Measurements from ENCODE around the gene C19orf67.

The C19orf67 gene

GRCh38 chr19:14107581-14108461 lies 22.2 kb upstream of the C19orf67 start:
- no peak for DNase-seq

- no peak for DNase-seq
These were observed 21.3 kb upstream of the C19orf67 start for GRCh38 chr19:14106840-14107239.

- no peak for DNase-seq
These were observed 20.1 kb upstream of the C19orf67 start for GRCh38 chr19:14105680-14106079.

GRCh38 chr19:14103310-14103709 lies 17.7 kb upstream of the C19orf67 start:
- DNase-seq: peak; percentile 89

- DNase-seq: peak; percentile 78
These were observed 17.2 kb upstream of the C19orf67 start for GRCh38 chr19:14102756-14103155.

- peak; percentile 72 for DNase-seq
These were observed 16.6 kb upstream of the C19orf67 start for GRCh38 chr19:14102102-14102696.

- no peak for DNase-seq
These were observed 15.5 kb upstream of the C19orf67 start for GRCh38 chr19:14101003-14101545.

- no peak for DNase-seq
These were observed 12.1 kb upstream of the C19orf67 start for GRCh38 chr19:14097532-14098151.

GRCh38 chr19:14096272-14096992 lies 10.8 kb upstream of the C19orf67 start:
- DNase-seq: no peak

- no peak for DNase-seq
These were observed 9.3 kb upstream of the C19orf67 start for GRCh38 chr19:14094854-14095253.

- DNase-seq: no peak
These were observed 7.7 kb upstream of the C19orf67 start for GRCh38 chr19:14093117-14093823.

- DNase-seq: no peak
These were observed 6.4 kb upstream of the C19orf67 start for GRCh38 chr19:14091813-14092462.

GRCh38 chr19:14091081-14091812 lies 5.7 kb upstream of the C19orf67 start:
- DNase-seq: peak; percentile 64

GRCh38 chr19:14090509-14091080 lies 5.0 kb upstream of the C19orf67 start, which contains the start of gene SAMD1:
Gene SAMD1 (minus strand): TSS chr19:14090751.
- peak; percentile 92 for DNase-seq

- peak; percentile 80 for DNase-seq
These were observed 4.3 kb upstream of the C19orf67 start for GRCh38 chr19:14089662-14090508.

- DNase-seq: peak; percentile 26
These were observed 3.8 kb upstream of the C19orf67 start for GRCh38 chr19:14089412-14089661.

- DNase-seq: peak; percentile 2
These were observed 3.2 kb upstream of the C19orf67 start for GRCh38 chr19:14088634-14089411.

GRCh38 chr19:14086098-14086497 lies 515 bp upstream of the C19orf67 start:
- peak; percentile 1 for DNase-seq

GRCh38 chr19:14082675-14082960 lies 3.0 kb downstream of the C19orf67 start:
- DNase-seq: no peak
